ENCODE results near the gene ADRM1.

DNA sequence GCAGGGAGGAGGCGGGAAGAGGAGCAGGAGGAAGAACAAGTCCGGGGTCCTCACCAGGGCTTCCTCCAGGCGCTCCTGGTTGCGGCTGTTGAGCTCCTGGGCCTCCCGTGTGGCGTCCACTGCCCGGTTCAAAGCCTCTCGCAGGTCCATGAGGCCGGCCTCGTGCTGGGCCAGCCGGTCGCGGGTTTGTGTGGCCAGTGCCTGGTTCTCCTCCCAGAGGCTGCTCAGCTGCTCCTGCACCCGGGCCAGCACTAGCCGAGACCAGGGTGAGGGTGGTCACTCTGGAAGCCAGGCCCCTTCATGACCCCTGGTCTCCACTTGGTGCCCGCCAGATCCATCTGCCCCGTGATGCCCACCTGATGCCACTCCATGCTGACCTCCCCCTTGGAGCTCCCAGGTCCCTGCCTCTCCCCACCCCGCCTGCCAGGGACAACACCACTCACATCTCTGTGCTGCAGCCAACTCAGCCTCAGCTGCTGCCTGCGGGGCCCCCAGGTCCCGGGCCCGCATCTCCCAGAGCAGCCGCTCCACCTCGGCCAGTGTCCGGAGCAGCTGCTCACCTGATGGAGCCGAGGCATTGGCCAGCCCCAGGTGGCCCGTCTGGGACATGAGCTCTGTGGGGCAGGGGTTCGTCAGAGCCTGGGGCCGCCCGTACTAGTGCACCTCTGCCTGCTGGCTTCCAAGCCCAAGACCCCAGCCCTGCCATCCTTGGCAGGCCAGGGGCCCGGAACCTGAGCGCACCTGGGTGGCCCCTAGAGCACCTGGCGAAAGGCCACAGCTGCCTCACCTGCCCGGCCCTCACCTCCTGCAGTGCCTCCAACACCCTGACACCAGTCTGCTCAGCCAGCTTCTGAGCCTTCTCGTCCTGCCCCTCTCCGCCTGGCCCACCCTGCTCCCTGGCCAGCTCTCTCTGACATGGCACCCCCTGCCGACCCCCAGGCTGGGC, 15.9 kb downstream of the ADRM1 start:
- TF ChIP-seq CTCF (conservative IDR thresholded peaks at IDR 0.05), result no peak
- no peak for TF ChIP-seq EZH2 (IDR thresholded peaks at IDR 0.05; ENCODE audit: low read depth)

Measured in PC-9 (cell line).